GM23338 (cell line): ENCODE results near the gene DDX19B. TPM values are rescaled to one million over a fixed set of nuclear protein-coding genes. Genes with fewer than 3 reads are reported as not detected.

Experiments
- ATAC-seq: fragments of 200-7000 bp; cut with Tn5 transposase; 3 replicates; pipeline ENCODE4 v1.9.1; 2020
- DNase-seq: peaks from one replicate; pipeline ENCODE4 v3.0.0-alpha.2; 2015; ENCODE audit warnings: low spot score
- H2AFZ ChIP-seq: fragments of 200-600 bp; sonication (generic); 2 replicates; pipeline ENCODE4 v1.8.0; 2016; ENCODE audit warnings: antibody characterized with exemption, mild to moderate bottlenecking, moderate library complexity
- H3F3A ChIP-seq: fragments of 200-600 bp; sonication (generic); replicated peaks from 2 replicates; pipeline ENCODE4 v1.8.0; 2017; ENCODE audit warnings: antibody characterized with exemption, mixed run types, low read depth
- H3K27ac ChIP-seq: fragments of 200-600 bp; sonication (generic); 2 replicates; pipeline ENCODE4 v1.6.1; 2016; ENCODE audit warnings: low read depth
- H3K27me3 ChIP-seq: fragments of 200-600 bp; sonication (generic); 2 replicates; pipeline ENCODE4 v1.8.0; 2016; ENCODE audit warnings: mild to moderate bottlenecking, mixed run types, moderate library complexity; ENCODE audit not compliant: insufficient read depth
- H3K36me3 ChIP-seq: fragments of 200-600 bp; sonication (generic); 2 replicates; pipeline ENCODE4 v1.8.0; 2016; ENCODE audit warnings: mild to moderate bottlenecking; ENCODE audit not compliant: insufficient read depth
- H3K4me1 ChIP-seq: fragments of 200-600 bp; sonication (generic); 2 replicates; pipeline ENCODE4 v1.8.0; 2016; ENCODE audit warnings: mild to moderate bottlenecking, moderate library complexity; ENCODE audit not compliant: insufficient read depth
- H3K4me2 ChIP-seq: fragments of 200-600 bp; sonication (generic); 2 replicates; pipeline ENCODE4 v1.7.1; 2017; ENCODE audit warnings: mixed run types
- H3K4me3 ChIP-seq: fragments of 200-600 bp; sonication (generic); 2 replicates; pipeline ENCODE4 v1.6.1; 2016; ENCODE audit warnings: mixed run types
- H3K79me2 ChIP-seq: fragments of 200-600 bp; sonication (generic); replicated peaks from 2 replicates; pipeline ENCODE4 v1.8.0; 2017; ENCODE audit warnings: mild to moderate bottlenecking; ENCODE audit not compliant: insufficient read depth
- H3K9me2 ChIP-seq: fragments of 200-600 bp; sonication (generic); 2 replicates; pipeline ENCODE4 v1.8.0; 2017; ENCODE audit not compliant: insufficient read depth
- H4K20me1 ChIP-seq: fragments of 200-600 bp; sonication (generic); replicated peaks from 2 replicates; pipeline ENCODE4 v1.8.0; 2017; ENCODE audit warnings: mild to moderate bottlenecking; ENCODE audit not compliant: insufficient read depth
- H3K27ac Mint-ChIP-seq: 2 replicates; pipeline ENCODE4 v1.8.0; 2020; ENCODE audit warnings: inconsistent platforms, mild to moderate bottlenecking, moderate library complexity, mixed read lengths
- H3K27me3 Mint-ChIP-seq: 3 replicates; pipeline ENCODE4 v1.8.0; 2022; ENCODE audit warnings: low read depth, mild to moderate bottlenecking, moderate library complexity, mixed read lengths, inconsistent platforms; ENCODE audit not compliant: insufficient read depth, poor library complexity
- H3K36me3 Mint-ChIP-seq: 3 replicates; pipeline ENCODE4 v1.8.0; 2021; ENCODE audit warnings: low read depth, mild to moderate bottlenecking, inconsistent platforms, moderate library complexity, mixed read lengths
- H3K4me1 Mint-ChIP-seq: 3 replicates; pipeline ENCODE4 v1.8.0; 2020; ENCODE audit warnings: mild to moderate bottlenecking, inconsistent platforms, mixed read lengths
- H3K4me3 Mint-ChIP-seq: 3 replicates; pipeline ENCODE4 v1.8.0; 2021; ENCODE audit warnings: moderate library complexity, mild to moderate bottlenecking, inconsistent platforms, mixed read lengths
- H3K9me3 Mint-ChIP-seq: 3 replicates; pipeline ENCODE4 v1.8.0; 2020; ENCODE audit warnings: moderate library complexity, mild to moderate bottlenecking, inconsistent platforms, mixed read lengths
- CREB1 ChIP-seq: fragments of 250-450 bp; sonication (Bioruptor Pico); IDR thresholded peaks from 2 replicates; pipeline ENCODE4 v1.5.0; 2020; ENCODE audit warnings: low read depth, mild to moderate bottlenecking, moderate library complexity
- CTCF ChIP-seq, 2 experiments: fragments of 200-600 bp in 1 of 2; sonication (generic) in 1 of 2; conservative IDR thresholded peaks; 2 replicates each; pipeline versions ENCODE4 v1.5.1 to v1.6.1; 2016 to 2017; ENCODE audit warnings: antibody characterized with exemption in 2 of 2, low read depth in 2 of 2, mild to moderate bottlenecking in 2 of 2, moderate library complexity in 1 of 2
- ETS1 ChIP-seq: IDR thresholded peaks from 2 replicates; pipeline ENCODE4 v1.6.1; 2016; ENCODE audit warnings: antibody characterized with exemption
- EZH2 ChIP-seq: fragments of 200-600 bp; sonication (generic); IDR thresholded peaks from one replicate; pipeline ENCODE4 v1.8.0; 2017; ENCODE audit warnings: antibody characterized with exemption, mild to moderate bottlenecking, low read depth; ENCODE audit not compliant: unreplicated experiment
- EZH2phosphoT487 ChIP-seq: fragments of 200-600 bp; sonication (generic); IDR thresholded peaks from one replicate; pipeline ENCODE4 v1.8.1; 2018; ENCODE audit warnings: antibody characterized with exemption; ENCODE audit not compliant: unreplicated experiment
- JUNB ChIP-seq: IDR thresholded peaks from one replicate; pipeline ENCODE4 v1.6.1; 2016; ENCODE audit warnings: antibody characterized with exemption; ENCODE audit not compliant: unreplicated experiment
- NANOG ChIP-seq: IDR thresholded peaks from 2 replicates; pipeline ENCODE4 v1.6.1; 2016; ENCODE audit warnings: antibody characterized with exemption, borderline replicate concordance
- POLR2AphosphoS5 ChIP-seq: IDR thresholded peaks from 2 replicates; pipeline ENCODE4 v1.6.1; 2016; ENCODE audit warnings: antibody characterized with exemption, low read depth
- REST ChIP-seq: IDR thresholded peaks from one replicate; pipeline ENCODE4 v1.6.1; 2018; ENCODE audit warnings: antibody characterized with exemption; ENCODE audit not compliant: unreplicated experiment
- STAT1 ChIP-seq: IDR thresholded peaks from one replicate; pipeline ENCODE4 v1.6.1; 2016; ENCODE audit warnings: antibody characterized with exemption; ENCODE audit not compliant: unreplicated experiment
- ZNF114 ChIP-seq: fragments of 250-450 bp; sonication (Bioruptor Pico); IDR thresholded peaks from 2 replicates; pipeline ENCODE4 v1.5.0; 2020; ENCODE audit warnings: mild to moderate bottlenecking, moderate library complexity
- ZNF331 ChIP-seq: fragments of 250-450 bp; sonication (Bioruptor Pico); IDR thresholded peaks from 2 replicates; pipeline ENCODE4 v1.5.0; 2020; ENCODE audit warnings: low read depth, mild to moderate bottlenecking, moderate library complexity
- ZNF462 ChIP-seq: fragments of 250-450 bp; sonication (Bioruptor Pico); IDR thresholded peaks from 2 replicates; pipeline ENCODE4 v1.5.0; 2020; ENCODE audit warnings: mild to moderate bottlenecking, moderate library complexity
- polyA plus RNA-seq: library from polyadenylated mRNA; unstranded; fragments of >200 nt; fragmentation: Nextera tagmentation; extraction: Ambion mirVana; gene quantifications from 2 replicates; pipeline ENCODE4 v1.2.1, GENCODE V29; 2016
- total RNA-seq: library from RNA; depleted of rRNA; stranded (reverse); fragments of >200 nt; shearing (Covaris generic); gene quantifications from 2 replicates; pipeline ENCODE4 v1.2.3, GENCODE V29; 2014

DDX19B gene
- total and polyA plus RNA-seq, 2 experiments from 2014 or later = 42.2 to 45.8 TPM

- TF ChIP-seq ZNF331 (CRISPR knock-in tag) (no peak), ZNF114 (CRISPR knock-in tag) (no peak), STAT1 (no peak), EZH2phosphoT487 (no peak), JUNB (no peak), EZH2 (no peak), POLR2AphosphoS5 (peak; percentile 91), CREB1 (0 out of 2 replicates have a peak, but pooled peaks have one; percentile 1), CTCF (conservative IDR thresholded peaks at IDR 0.05; ENCODE audit: low read depth in 2 of 2) (peak; percentile 30 to 55; a peak in 3 of 4 replicates), REST (no peak), ZNF462 (CRISPR knock-in tag) (no peak), NANOG (no peak), ETS1 (peak; percentile 28; the same call in 1 of the 2 replicates)
Measured at GRCh38 chr16:70380919-70381603, 82.1 kb downstream of the DDX19B start.

More at GRCh38 chr16:70380919-70381603, 82.1 kb downstream of the DDX19B start:
- Histone ChIP-seq H3K9me2 (no peaks in the 10 kb centered on the region), H3K79me2 (peaks cover 11% of the 10 kb centered on the region), H3K4me2 (peak overlapping the region; percentile 98), H4K20me1 (peaks cover 3% of the 10 kb centered on the region; the same call in 1 of the 2 replicates), H3K27ac (peak overlapping the region; percentile 97), H3K36me3 (peaks cover 3% of the 10 kb centered on the region; the same call in 1 of the 2 replicates), H2AFZ (no peak overlapping the region), H3K4me1 (peaks cover 12% of the 10 kb centered on the region), H3K4me3 (peak overlapping the region; percentile 95), H3K27me3 (no peaks in the 10 kb centered on the region), H3F3A (peaks cover 34% of the 10 kb centered on the region)
- Mint-ChIP-seq H3K9me3 (no peaks in the 10 kb centered on the region), H3K27me3 (peaks cover 17% of the 10 kb centered on the region), H3K27ac (peak overlapping the region; percentile 98), H3K4me3 (peak overlapping the region; percentile 97), H3K4me1 (peaks cover 10% of the 10 kb centered on the region; the same call in 2 of the 3 replicates), H3K36me3 (peaks cover 31% of the 10 kb centered on the region)
- ATAC-seq (peak; percentile 87), DNase-seq (peak; percentile 100)
